HG03558 (cell line): ENCODE results near the gene RHOT2.
"Not testable (repeated sequence)": the region's sequence is repeated elsewhere in the genome, so short reads cannot be mapped to it uniquely, and the experiment has no call there.

Experiments
- ATAC-seq: cut with Tn5 transposase; IDR thresholded peaks from one replicate; pipeline ENCODE4 v1.9.1; 2021; ENCODE audit warnings: moderate number of reproducible peaks; ENCODE audit not compliant: unreplicated experiment; ENCODE audit errors: extremely low read depth

RHOT2 gene

DNA sequence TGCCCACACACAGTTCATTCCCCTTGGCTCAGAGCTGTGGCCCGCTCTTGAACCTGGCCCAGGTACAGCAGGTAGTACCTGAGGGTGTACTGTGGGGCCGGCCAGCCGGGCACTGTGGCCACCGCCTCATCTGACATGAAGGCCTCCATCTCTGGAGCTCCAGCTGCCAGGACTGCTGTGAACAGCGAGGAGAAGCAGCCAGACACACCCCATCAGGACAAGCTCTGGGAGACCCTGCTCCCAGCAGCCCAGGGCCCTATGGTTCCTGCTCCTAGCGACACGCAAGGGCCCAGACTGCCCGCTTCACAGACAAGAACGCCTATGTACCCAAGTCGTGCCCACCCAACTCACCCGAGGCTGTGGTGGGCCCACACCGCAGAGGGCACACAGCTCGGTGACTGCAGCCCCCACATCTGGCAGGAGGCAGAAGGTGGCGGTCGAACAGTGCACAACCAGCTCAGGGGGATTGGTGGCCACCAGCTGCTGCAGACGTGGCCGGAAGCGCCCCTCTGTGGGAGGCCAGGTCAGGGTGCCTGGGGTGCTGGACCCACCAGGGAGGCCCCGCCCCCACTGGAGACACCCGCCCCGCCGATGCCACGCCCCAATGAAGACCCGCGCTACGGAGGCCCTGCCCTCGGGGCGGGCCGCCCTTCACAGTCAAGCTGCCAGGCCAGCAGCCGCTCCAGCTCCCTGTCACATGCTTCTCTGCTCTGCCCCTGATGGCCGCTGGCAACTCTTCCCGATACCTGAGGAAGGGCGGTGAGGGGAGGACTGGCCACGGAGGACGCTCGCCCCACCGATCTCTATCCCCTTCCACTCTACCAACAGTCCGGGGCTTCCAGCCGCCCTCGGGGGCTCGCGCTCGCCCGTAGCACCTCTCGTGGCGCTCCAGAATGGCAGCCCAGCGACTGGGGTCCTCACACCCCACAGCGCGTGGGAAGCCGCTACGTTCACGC, 11.2 kb downstream of the RHOT2 start:
- ATAC-seq = no peak

GRCh38 chr16:679814-680624, 12.1 kb downstream of the RHOT2 start, which contains the start of gene STUB1:
Gene STUB1 (plus strand): TSS chr16:680410. CDS start chr16:680526, 116 bp downstream.
- ATAC-seq = no peak

GRCh38 chr16:680625-680945, 12.7 kb downstream of the RHOT2 start:
- no peak for ATAC-seq

DNA sequence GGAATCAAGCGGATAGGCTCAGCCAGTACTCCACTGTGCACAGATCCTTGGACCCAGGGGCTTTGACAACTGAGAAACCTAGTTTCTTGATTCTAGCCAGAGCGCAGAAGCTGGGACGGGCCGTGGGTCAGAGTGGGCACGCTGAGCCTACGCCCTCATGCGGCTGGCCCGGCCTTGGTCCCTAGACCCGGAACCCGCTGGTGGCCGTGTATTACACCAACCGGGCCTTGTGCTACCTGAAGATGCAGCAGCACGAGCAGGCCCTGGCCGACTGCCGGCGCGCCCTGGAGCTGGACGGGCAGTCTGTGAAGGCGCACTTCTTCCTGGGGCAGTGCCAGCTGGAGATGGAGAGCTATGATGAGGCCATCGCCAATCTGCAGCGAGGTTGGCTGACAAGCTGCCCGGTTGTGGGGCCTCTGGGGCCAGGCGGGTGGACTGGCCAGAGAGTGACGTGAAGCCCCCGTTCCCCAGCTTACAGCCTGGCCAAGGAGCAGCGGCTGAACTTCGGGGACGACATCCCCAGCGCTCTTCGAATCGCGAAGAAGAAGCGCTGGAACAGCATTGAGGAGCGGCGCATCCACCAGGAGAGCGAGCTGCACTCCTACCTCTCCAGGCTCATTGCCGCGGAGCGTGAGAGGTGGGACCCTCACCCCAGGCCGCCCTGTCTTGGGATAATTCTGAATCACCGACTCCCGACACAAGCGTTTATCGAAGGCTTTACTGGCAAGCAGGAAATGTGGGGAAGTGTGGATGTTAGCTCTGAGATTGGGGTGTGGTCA, 13.2 kb downstream of the RHOT2 start:
- no peak for ATAC-seq

GRCh38 chr16:681746-682427, 14.0 kb downstream of the RHOT2 start:
- no peak for ATAC-seq

GRCh38 chr16:682493-683395, 14.8 kb downstream of the RHOT2 start:
- ATAC-seq = no peak

DNA sequence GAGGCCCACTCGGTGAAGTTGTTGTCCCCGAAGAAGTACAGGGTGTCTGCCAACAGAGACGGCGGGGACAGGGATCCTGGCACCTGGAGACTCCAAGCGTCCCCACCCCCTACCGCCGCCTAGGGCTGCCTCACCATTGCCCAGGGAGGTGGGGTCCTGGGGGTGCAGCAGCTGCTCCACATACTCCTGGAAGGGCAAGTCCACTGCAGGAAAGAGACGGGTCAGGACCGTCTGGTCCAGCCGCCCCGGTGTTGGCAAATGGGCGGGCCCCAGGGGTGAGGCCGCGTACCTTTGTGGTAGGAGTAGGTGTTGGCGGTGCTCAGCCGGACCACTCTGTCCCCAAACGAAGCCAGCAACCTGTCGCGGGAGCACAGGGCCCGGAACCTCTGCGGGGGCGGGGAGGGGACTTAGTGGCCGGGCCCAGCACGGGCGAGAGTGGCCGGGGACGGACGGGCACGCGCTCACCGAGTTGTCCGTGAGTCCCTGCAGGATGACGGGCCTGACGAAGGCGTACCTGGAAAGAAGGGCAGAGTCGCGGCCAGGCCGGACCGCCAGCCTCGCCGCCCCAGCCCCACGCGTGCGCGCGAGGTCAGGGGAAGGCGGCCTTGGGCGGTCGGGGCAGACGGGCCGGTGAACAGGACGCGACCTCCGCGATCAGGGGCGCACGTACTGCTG, 15.6 kb downstream of the RHOT2 start:
- ATAC-seq = no peak

- peak; percentile 60 for ATAC-seq
Measured at GRCh38 chr16:684071-684794, 16.3 kb downstream of the RHOT2 start, which contains the start of gene JMJD8. Gene JMJD8 (minus strand): TSS chr16:684334. CDS start chr16:684319, 15 bp downstream.

DNA sequence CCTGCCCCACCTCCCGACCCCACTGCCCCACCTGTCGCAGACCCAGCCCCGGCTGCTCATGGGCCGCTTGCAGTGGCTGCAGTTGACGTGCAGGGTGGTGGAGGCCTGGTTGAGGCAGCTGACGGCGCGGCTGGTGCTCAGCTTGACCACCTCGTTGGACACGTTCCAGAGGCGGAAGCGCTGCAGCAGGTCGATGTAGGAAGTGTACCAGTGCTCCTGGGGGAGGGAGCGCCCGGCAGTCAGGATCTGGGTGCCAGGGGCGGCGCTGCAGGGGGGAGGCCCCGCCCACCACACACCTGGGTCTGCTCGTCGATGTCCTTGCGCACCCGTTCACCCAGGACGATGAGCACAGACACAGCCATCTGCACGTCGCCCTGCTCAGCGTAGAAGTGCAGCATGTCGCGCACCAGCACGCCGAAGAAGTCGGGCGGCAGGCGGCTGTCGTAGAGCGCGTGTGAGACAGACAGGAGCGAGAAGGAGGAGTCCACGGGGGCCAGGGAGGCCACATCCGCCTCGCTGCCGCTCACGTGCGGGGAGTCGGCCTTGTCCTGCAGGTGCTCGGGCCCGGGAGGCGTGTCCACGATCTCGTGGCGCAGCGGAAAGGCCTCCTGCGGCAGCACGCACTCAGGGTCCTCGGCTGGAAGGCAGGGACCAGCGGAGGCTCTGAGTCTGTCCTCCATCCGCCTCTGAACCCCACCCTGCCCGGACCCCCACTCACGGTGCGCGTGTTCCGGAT, 17.2 kb downstream of the RHOT2 start:
- no peak for ATAC-seq

- ATAC-seq = no peak
Measured at GRCh38 chr16:685967-686366, 18.0 kb downstream of the RHOT2 start.

- no peak for ATAC-seq
Measured at GRCh38 chr16:686459-687260, 18.7 kb downstream of the RHOT2 start.

DNA sequence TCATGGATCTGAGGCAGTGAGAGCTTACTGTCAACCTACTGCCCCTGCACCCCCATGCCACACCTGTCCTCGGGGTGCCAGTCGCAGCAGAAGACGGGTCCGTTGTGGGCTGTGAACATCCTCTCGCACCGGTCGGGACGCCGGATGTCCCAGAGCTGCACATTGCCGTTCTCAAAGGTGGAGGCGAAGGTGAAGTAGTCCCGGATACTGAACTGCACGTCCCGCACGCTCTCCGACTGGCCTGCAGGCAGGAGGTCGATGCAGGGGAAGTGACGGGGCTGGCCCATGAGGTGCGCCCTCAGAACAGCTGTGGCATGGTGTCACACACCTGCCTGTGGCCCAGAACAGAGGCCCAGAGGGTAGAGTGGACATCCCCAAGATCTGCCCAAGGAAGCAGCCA, 19.6 kb downstream of the RHOT2 start:
- no peak for ATAC-seq

- no peak for ATAC-seq
Measured at GRCh38 chr16:689175-689897, 21.4 kb downstream of the RHOT2 start.

DNA sequence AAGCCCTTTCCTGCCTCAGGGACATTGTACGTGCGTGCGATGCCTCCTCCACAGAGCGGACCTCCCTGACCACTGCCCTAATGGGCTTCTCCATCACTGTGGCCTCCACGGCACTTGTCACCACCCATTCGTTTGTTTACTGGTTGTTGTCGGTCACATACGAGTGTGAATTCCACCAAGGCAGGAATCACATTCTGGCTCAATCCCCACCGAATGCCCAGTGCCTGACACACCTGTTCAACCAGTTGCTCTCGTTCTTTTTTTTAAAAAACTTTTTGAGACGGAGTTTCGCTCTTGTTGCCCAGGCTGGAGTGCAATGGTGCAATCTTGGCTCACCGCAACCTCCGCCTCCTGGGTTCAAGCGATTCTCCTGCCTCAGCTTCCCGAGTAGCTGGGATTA, 23.3 kb downstream of the RHOT2 start:
- not testable (repeated sequence) for ATAC-seq

GRCh38 chr16:692356-693108, 24.6 kb downstream of the RHOT2 start:
- ATAC-seq = no peak
